Measurements from ENCODE around the gene COL28A1. TPM values are rescaled to one million over a fixed set of nuclear protein-coding genes. Genes with fewer than 3 reads are reported as not detected.

COL28A1 gene
- polyA plus RNA-seq, 1 donor (not counting 4 experiments of a cell fraction or from before 2014, with no cell fraction given), result 0.13 TPM

GRCh38 chr7:7556852-7557251 lies 21.2 kb upstream of the COL28A1 start:
- peaks cover 6% of the 10 kb centered on the region for H3K4me1 ChIP-seq (ENCODE audit: control insufficient read depth, extremely low read depth, insufficient read depth, low read length)
- no peaks in the 10 kb centered on the region for H3K79me2 ChIP-seq (ENCODE audit: control insufficient read depth, insufficient read depth, low read length)
- H3K4me3 ChIP-seq (ENCODE audit: control insufficient read depth in 2 of 3, extremely low read depth in 1 of 3, insufficient read depth in 2 of 3, low read depth in 1 of 3, low read length in 3 of 3), result no peak overlapping the region
- dilution Hi-C loops (cut with MboI; ENCODE audit: extremely low pct_ligation_motif_present, low sequenced_read_pairs), result no loop called here
- no peaks in the 10 kb centered on the region for H4K20me1 ChIP-seq (ENCODE audit: control insufficient read depth, extremely low read depth, insufficient read depth, low read length)
- no peak overlapping the region for H3K4me2 ChIP-seq (ENCODE audit: control insufficient read depth, extremely low read depth, insufficient read depth, low read depth, low read length)
- peaks cover 0 to 1% of the 10 kb centered on the region in 2 experiments for H3K36me3 ChIP-seq (ENCODE audit: control insufficient read depth in 2 of 2, extremely low read depth in 1 of 2, insufficient read depth in 2 of 2, low read length in 2 of 2)
- H3K9me3 ChIP-seq (ENCODE audit: control insufficient read depth, low read depth, low read length), result no peaks in the 10 kb centered on the region
- DNase-seq (ENCODE audit: low read depth, low spot score), result no peak
- TF ChIP-seq EZH2 (IDR thresholded peaks at IDR 0.05; ENCODE audit: low read length), result no peak
- no peak for TF ChIP-seq CTCF (optimal IDR thresholded peaks at IDR 0.05 in 1 of 3, IDR thresholded peaks at IDR 0.05 in 1 of 3, conservative IDR thresholded peaks at IDR 0.05 in 1 of 3; ENCODE audit: extremely low read depth in 1 of 3, insufficient read depth in 2 of 3, low read length in 3 of 3)
- H3K27ac ChIP-seq (ENCODE audit: control insufficient read depth, insufficient read depth, low read length), result no peak overlapping the region
- no peak for FAIRE-seq
- no peak overlapping the region for H2AFZ ChIP-seq (ENCODE audit: control insufficient read depth, low read length)
- H3K9ac ChIP-seq (ENCODE audit: control insufficient read depth, extremely low read depth, insufficient read depth, low read length), result no peak overlapping the region
- no peaks in the 10 kb centered on the region for H3K27me3 ChIP-seq (ENCODE audit: control insufficient read depth, extremely low read depth, insufficient read depth, low read length)
- no peaks in the 10 kb centered on the region for H3K9me1 ChIP-seq (ENCODE audit: control insufficient read depth, extremely low read depth, insufficient read depth, low read length)

- no peak overlapping the region for H3K27ac ChIP-seq (ENCODE audit: control insufficient read depth, insufficient read depth, low read length)
- H3K4me1 ChIP-seq (ENCODE audit: control insufficient read depth, extremely low read depth, insufficient read depth, low read length), result peaks cover 6% of the 10 kb centered on the region
- TF ChIP-seq CTCF (optimal IDR thresholded peaks at IDR 0.05 in 1 of 3, IDR thresholded peaks at IDR 0.05 in 1 of 3, conservative IDR thresholded peaks at IDR 0.05 in 1 of 3; ENCODE audit: extremely low read depth in 1 of 3, insufficient read depth in 2 of 3, low read length in 3 of 3), result no peak
- H2AFZ ChIP-seq (ENCODE audit: control insufficient read depth, low read length), result no peak overlapping the region
- dilution Hi-C loops (cut with MboI; ENCODE audit: extremely low pct_ligation_motif_present, low sequenced_read_pairs), result no loop called here
- H4K20me1 ChIP-seq (ENCODE audit: control insufficient read depth, extremely low read depth, insufficient read depth, low read length), result no peaks in the 10 kb centered on the region
- H3K4me3 ChIP-seq (ENCODE audit: control insufficient read depth in 2 of 3, extremely low read depth in 1 of 3, insufficient read depth in 2 of 3, low read depth in 1 of 3, low read length in 3 of 3), result no peak overlapping the region
- H3K36me3 ChIP-seq (ENCODE audit: control insufficient read depth in 2 of 2, extremely low read depth in 1 of 2, insufficient read depth in 2 of 2, low read length in 2 of 2), result peaks cover 0 to 1% of the 10 kb centered on the region in 2 experiments
- H3K9me1 ChIP-seq (ENCODE audit: control insufficient read depth, extremely low read depth, insufficient read depth, low read length), result no peaks in the 10 kb centered on the region
- H3K27me3 ChIP-seq (ENCODE audit: control insufficient read depth, extremely low read depth, insufficient read depth, low read length), result no peaks in the 10 kb centered on the region
- H3K9ac ChIP-seq (ENCODE audit: control insufficient read depth, extremely low read depth, insufficient read depth, low read length), result no peak overlapping the region
- no peak overlapping the region for H3K4me2 ChIP-seq (ENCODE audit: control insufficient read depth, extremely low read depth, insufficient read depth, low read depth, low read length)
- DNase-seq (ENCODE audit: low read depth, low spot score), result no peak
- H3K9me3 ChIP-seq (ENCODE audit: control insufficient read depth, low read depth, low read length), result no peaks in the 10 kb centered on the region
- no peaks in the 10 kb centered on the region for H3K79me2 ChIP-seq (ENCODE audit: control insufficient read depth, insufficient read depth, low read length)
- FAIRE-seq, result no peak
These were observed 19.2 kb upstream of the COL28A1 start for GRCh38 chr7:7554649-7555575.
